ENCODE results near the gene TAX1BP3.

Gene TAX1BP3

GRCh38 chr17:3636154-3636907, 32.0 kb downstream of the TAX1BP3 start, which contains the start of the genes CTNS and SHPK (continued):
- TF ChIP-seq ZNF18 (tag by site-specific recombination; IDR thresholded peaks at IDR 0.05) (no peak), SP7 (tag by site-specific recombination; IDR thresholded peaks at IDR 0.05) (peak; percentile 44), ZNF211 (tag by site-specific recombination; IDR thresholded peaks at IDR 0.05; ENCODE audit: low read depth) (no peak), ZBTB17 (tag by site-specific recombination; IDR thresholded peaks at IDR 0.05) (peak; percentile 87), PRDM2 (tag by site-specific recombination; IDR thresholded peaks at IDR 0.05; ENCODE audit: borderline replicate concordance) (no peak), ZNF416 (tag by site-specific recombination; IDR thresholded peaks at IDR 0.05) (no peak), ZNF266 (tag by site-specific recombination; IDR thresholded peaks at IDR 0.05; ENCODE audit: low read depth) (no peak), TSHZ1 (tag by site-specific recombination; IDR thresholded peaks at IDR 0.05; ENCODE audit: borderline replicate concordance) (peak; percentile 8; the same call in 1 of the 2 replicates), ZNF560 (tag by site-specific recombination; IDR thresholded peaks at IDR 0.05; ENCODE audit: borderline replicate concordance) (no peak), ZNF544 (tag by site-specific recombination; IDR thresholded peaks at IDR 0.05) (no peak), ZNF670 (tag by site-specific recombination; IDR thresholded peaks at IDR 0.05; ENCODE audit: low read depth) (no peak), ZNF561 (tag by site-specific recombination; IDR thresholded peaks at IDR 0.05; ENCODE audit: borderline replicate concordance) (no peak), HOXC10 (CRISPR knock-in tag; IDR thresholded peaks at IDR 0.05) (peak; percentile 67; the same call in 1 of the 2 replicates), ZNF366 (tag by site-specific recombination; conservative IDR thresholded peaks at IDR 0.05) (no peak), ZNF792 (tag by site-specific recombination; IDR thresholded peaks at IDR 0.05) (no peak), ZNF10 (tag by site-specific recombination; IDR thresholded peaks at IDR 0.05) (0 out of 2 replicates have a peak, but pooled peaks have one; percentile 50), ZNF529 (tag by site-specific recombination; IDR thresholded peaks at IDR 0.05; ENCODE audit: insufficient replicate concordance) (no peak), ZBTB26 (tag by site-specific recombination; optimal IDR thresholded peaks at IDR 0.05) (peak; percentile 81), ZNF324 (tag by site-specific recombination; IDR thresholded peaks at IDR 0.05) (peak; percentile 58; the same call in 1 of the 2 replicates), ZBTB44 (tag by site-specific recombination; IDR thresholded peaks at IDR 0.05) (no peak), ZNF645 (tag by site-specific recombination; IDR thresholded peaks at IDR 0.05) (no peak), ZNF19 (tag by site-specific recombination; IDR thresholded peaks at IDR 0.05; ENCODE audit: low read depth) (no peak), ZNF157 (tag by site-specific recombination; IDR thresholded peaks at IDR 0.05) (no peak), ZNF350 (tag by site-specific recombination; IDR thresholded peaks at IDR 0.05) (no peak)

Data from HEK293 (cell line).